RWPE1 (cell line): Measurements from ENCODE around the gene TMEM182.

Source experiments
- CTCF ChIA-PET: fragments of 350-600 bp; sonication (Branson Sonifier 250); formaldehyde crosslinking; extraction: SDS; loops from one replicate; lab custom pipeline; 2021; lab: Yijun Ruan, JAX
- POLR2A ChIA-PET: fragments of 400-600 bp; formaldehyde crosslinking; extraction: SDS; loops from one replicate; lab custom pipeline; 2020; ENCODE audit warnings: antibody characterized with exemption; ENCODE audit not compliant: low non-redundant PET; lab: Yijun Ruan, JAX
- DNase-seq: peaks from one replicate; pipeline ENCODE4 v3.0.0; 2012; ENCODE audit warnings: low spot score
- H3K27ac ChIP-seq: fragments of 450-650 bp; 2 replicates; pipeline ENCODE4 v1.5.1; 2017
- CTCF ChIP-seq: fragments of 450-650 bp; conservative IDR thresholded peaks from 2 replicates; pipeline ENCODE4 v1.5.1; 2017; ENCODE audit warnings: low read depth, mild to moderate bottlenecking

TMEM182 gene

DNA sequence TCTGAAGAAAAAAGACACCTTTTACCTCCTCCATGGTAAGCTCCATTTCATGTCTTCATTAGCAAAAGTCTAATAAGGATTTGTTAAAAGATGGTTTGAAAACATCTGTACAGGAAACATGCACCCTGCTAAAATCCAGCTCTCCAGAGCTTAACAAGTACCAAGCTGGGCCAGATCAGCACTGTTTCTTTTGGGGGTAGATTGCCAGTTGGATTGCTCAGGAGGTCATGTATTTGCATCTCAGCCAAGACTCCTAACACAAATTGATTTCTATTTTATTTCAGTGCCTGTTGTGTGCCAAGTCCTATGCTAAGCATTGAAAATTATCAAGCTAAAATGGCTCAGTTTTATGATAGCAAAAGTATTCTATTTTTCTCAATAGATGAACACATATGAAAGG lies 3.4 kb upstream of the TMEM182 start:
- no peak for DNase-seq
- TF ChIP-seq CTCF = no peak
- ChIA-PET CTCF (no interaction called here), POLR2A (no interaction called here)
- no peak overlapping the region for H3K27ac ChIP-seq

DNA sequence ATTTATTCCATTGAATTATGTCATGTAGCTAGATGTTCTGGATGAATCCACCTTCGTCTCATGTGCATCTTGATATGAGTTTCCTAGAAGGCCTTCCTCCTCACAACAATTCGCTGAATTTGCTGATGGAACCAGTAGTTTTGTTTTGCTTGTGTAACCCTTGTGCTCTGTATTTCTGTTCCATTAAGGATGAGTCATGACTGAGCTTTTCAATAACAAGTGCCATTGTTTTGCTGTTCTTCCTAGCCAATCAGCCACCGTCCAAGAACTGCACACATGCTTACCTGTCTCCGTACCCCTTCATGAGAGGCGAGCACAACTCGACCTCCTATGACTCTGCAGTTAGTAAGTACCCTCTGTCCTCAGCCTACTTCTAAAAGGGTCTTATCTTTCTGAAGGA lies 2.3 kb downstream of the TMEM182 start:
- H3K27ac ChIP-seq = no peak overlapping the region
- no peak for DNase-seq
- ChIA-PET CTCF (no interaction called here), POLR2A (no interaction called here)
- no peak for TF ChIP-seq CTCF

DNA sequence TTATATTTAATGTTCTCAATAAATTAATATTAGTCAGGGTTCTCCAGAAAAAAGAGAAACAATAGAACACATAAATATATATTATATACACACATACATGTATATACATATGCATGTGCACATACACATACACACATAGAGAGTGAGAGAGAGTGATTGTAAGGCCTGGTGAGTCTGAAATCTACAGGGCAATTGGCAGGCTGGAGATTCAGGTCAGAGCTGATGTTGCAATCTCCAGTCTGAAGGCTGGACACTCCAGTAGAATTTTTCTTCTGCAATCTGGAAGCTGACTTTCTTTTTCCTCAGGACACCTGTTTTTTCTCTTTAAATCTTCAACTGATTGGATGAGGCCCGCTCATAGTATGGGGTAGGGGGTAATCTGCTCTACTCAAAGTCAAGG lies 3.2 kb downstream of the TMEM182 start:
- DNase-seq = no peak
- ChIA-PET CTCF (interaction anchor here (0.5 to 1.7 kb wide), 2 partner anchors 11 to 1683 kb away, joined by 5 to 10 read pairs; no protein-coding TSS in a partner anchor), POLR2A (no interaction called here)
- no peak overlapping the region for H3K27ac ChIP-seq
- no peak for TF ChIP-seq CTCF

GRCh38 chr2:102768253-102768652 lies 6.4 kb downstream of the TMEM182 start:
- POLR2A ChIA-PET = no interaction called here
- no peak for TF ChIP-seq CTCF
- CTCF ChIA-PET = interaction anchor here (0.7 kb wide), 1 partner anchor 1926 kb away, joined by 3 read pairs; no protein-coding TSS in a partner anchor
- no peak overlapping the region for H3K27ac ChIP-seq
- DNase-seq = no peak

- TF ChIP-seq CTCF = no peak
- no peak overlapping the region for H3K27ac ChIP-seq
- no peak for DNase-seq
- ChIA-PET CTCF (interaction anchor here (0.7 kb wide), 1 partner anchor 1926 kb away, joined by 3 read pairs; no protein-coding TSS in a partner anchor), POLR2A (no interaction called here)
Measured at GRCh38 chr2:102768892-102769291, 7.1 kb downstream of the TMEM182 start.

DNA sequence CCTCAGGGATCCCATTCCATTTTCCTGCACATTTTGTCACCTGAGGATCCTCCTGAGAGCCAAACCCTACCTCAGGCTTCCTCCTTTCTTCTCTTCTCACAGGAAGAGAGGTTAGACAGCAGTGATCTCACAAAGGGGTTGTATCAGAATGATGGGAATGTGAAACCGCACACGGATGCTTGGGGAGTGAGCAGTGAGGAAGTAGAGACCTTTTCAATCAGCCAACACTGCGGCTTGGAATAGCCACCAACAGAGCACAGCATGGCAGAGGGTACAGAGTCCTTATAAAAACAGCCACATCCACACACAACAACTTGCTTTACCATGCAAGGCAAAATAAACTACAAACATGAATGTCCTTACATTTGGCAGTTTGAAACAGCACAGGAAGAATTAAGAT lies 8.7 kb downstream of the TMEM182 start:
- CTCF ChIA-PET = no interaction called here
- TF ChIP-seq CTCF = no peak
- POLR2A ChIA-PET = no interaction called here
- H3K27ac ChIP-seq = no peak overlapping the region
- no peak for DNase-seq
